Epidermal melanocyte (primary cell): ENCODE results near the gene SLC34A3.

Source experiments
- DNase-seq: peaks from one replicate; pipeline ENCODE4 v3.0.0; 2011; ENCODE audit warnings: low spot score; ENCODE audit not compliant: insufficient read length

The SLC34A3 gene

GRCh38 chr9:137217276-137218211 lies 13.2 kb upstream of the SLC34A3 start:
- DNase-seq, result peak; percentile 61

- no peak for DNase-seq
Observed at GRCh38 chr9:137218212-137218753, 12.4 kb upstream of the SLC34A3 start.

GRCh38 chr9:137218754-137219271 lies 11.9 kb upstream of the SLC34A3 start:
- no peak for DNase-seq

- DNase-seq, result no peak
Observed at GRCh38 chr9:137219757-137220316, 10.9 kb upstream of the SLC34A3 start.

GRCh38 chr9:137220317-137221094 lies 10.2 kb upstream of the SLC34A3 start:
- no peak for DNase-seq

- no peak for DNase-seq
Observed at GRCh38 chr9:137221095-137221505, 9.6 kb upstream of the SLC34A3 start.

DNA sequence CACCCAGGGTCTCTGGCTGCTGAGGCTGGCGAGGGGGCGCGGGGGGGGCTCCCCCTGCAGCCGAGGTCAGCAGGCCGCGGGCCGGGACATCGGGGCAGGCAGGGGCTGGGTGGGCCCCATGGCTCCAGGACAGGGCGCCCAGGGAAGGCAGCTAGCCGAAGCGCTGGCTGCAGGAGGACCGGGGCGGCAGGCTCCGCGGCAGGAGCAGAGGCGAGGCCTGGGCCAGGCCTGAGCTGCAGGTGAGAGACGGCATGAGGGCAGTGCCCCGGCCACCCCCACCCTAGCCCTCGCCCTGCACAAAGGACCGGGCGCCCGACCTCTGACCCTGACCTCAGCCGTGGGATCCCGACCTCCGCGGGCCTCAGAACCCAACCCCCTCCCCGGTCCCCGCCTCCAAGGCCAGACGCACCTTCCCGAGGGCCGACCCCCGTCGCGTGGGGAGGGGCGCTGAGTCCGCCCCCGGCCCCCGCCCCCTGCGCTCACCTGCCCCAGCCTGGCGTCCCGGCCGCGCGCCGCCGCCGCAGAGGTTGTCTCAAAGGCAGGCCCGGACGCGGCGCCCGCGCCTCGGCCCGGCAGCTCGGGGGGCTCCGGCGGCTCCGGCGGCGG lies 9.1 kb upstream of the SLC34A3 start:
- no peak for DNase-seq

- no peak for DNase-seq
Observed at GRCh38 chr9:137222190-137223077, 8.3 kb upstream of the SLC34A3 start, which contains the start of gene RNF208. Gene RNF208 (minus strand): TSS chr9:137222240. CDS start chr9:137221212, 1,028 bp downstream.

- peak; percentile 100 for DNase-seq
Observed at GRCh38 chr9:137223078-137223970, 7.4 kb upstream of the SLC34A3 start.

DNA sequence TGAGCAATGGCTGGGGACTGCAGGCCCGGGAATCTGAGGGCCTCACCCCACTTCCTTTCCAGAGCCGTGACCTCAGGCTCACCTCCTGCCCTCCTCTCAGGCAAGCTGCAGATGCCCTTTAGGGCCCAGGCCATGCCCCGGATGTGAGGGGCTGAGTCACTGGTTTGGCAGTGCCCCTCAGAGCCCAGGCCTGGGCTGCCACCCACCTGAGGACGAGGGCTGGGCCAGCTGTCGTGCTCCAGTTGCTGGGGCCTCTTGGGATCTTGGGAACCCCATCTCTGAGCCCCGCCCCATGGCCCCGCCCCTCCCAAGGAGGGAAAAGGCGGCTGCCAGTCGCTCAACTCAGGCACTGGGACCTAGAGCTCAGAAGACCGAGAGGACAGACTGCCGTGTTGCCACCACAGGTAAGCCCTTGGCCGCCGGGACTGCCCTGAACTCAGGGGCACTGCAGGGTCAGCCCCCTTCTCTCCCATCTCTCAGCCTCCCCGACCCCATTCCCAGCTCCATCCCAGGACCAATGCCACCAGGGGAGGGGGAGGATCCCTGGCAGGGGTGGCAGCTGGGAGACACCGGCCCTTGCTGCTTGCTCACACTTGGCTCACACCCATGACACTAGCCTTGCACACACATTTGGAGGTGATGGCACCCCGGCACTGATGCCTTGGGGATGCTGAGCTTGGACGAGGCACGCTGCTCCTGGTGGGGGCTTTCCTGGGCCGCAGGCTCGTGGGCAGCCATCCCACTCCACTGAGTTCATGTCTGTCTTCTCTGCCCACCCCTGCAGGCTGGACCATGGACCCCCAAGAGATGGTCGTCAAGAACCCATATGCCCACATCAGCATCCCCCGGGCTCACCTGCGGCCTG lies 5.6 kb upstream of the SLC34A3 start, which contains the start of gene CYSRT1:
TSS of gene CYSRT1 (plus strand) at position 345 of the 865 bp plus-strand sequence. CDS start at position 793, 448 bp downstream.
- DNase-seq, result no peak

DNA sequence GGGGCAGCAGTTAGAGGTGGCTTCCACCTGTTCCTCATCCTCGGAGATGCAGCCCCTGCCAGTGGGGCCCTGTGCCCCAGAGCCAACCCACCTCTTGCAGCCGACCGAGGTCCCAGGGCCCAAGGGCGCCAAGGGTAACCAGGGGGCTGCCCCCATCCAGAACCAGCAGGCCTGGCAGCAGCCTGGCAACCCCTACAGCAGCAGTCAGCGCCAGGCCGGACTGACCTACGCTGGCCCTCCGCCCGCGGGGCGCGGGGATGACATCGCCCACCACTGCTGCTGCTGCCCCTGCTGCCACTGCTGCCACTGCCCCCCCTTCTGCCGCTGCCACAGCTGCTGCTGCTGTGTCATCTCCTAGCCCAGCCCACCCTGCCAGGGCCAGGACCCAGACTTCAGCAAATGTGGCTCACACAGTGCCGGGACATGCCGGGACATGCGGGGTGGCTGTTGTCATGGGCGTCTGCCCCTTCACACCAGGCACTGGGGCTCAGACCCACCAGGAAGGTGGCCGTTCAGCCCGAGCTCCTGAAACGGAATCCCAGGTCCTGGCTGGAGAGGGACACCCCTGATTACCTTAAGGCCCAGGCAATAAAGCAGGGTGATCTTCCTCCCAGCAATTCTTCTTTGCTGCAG lies 4.9 kb upstream of the SLC34A3 start:
- no peak for DNase-seq

- no peak for DNase-seq
Observed at GRCh38 chr9:137226338-137227053, 4.2 kb upstream of the SLC34A3 start.

DNA sequence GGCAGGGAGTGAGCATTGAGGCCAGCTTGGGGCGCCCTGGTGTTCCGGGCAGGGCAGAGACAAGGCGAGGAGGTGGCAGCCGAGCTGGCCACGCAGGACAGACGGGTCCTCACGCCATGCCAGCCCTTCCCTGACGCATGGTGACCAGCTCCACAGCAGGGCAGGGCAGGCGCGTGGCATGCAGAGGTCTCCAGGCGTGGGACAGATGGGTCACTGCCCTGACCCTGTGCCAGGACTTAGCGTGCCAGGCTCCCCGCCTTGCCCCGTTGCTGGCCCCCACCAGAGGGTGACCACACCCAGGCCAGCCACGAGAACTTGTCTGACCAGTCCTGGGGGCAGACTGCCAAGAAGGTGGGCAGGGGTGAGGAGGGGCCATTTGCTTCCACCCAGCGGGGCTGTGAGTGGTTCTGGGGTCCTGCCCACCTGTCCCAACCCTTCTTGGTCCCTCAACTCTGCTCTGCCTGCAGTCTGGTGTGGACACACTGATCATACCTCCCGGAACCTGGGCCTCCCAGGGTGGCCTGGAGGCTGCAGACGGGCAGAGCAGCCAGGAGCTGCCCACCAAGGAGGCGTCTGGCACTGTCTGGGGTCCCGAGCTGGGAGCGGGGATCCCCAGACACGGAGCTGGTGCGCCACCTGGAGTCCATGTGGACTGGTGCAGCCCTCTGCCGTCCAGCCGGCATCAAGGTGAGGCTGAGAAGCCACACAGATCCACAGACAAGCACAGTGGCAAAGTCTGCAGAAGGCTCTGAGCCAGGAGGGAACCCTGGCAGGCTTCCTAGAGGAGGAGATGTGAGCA lies 3.4 kb upstream of the SLC34A3 start, which contains the start of gene RNF224:
TSS of gene RNF224 (plus strand) at position 449 of the 799 bp plus-strand sequence. CDS start 834 bp downstream, outside the sequence.
- DNase-seq, result peak; percentile 91

GRCh38 chr9:137227853-137228505 lies 2.7 kb upstream of the SLC34A3 start:
- no peak for DNase-seq

DNA sequence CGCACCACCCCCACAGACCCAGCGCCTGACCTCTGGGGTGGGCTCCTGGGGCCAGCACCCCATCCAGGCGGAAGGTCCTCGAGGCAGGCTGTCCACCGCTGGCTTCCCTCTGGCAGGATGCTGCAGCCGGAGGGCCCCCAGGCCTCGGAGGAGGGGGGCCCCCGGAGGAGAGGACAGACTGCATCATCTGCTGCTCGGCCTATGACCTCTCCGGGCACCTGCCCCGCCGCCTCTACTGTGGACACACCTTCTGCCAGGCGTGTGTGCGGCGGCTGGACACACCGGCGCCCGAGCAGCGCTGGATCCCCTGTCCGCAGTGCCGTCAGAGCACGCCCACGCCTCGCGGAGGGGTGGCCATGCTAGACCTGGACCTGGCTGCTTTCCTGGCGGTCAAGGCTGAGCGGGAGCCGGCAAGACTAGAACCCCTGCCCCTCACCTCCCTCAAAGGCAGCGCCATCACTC lies 2.2 kb upstream of the SLC34A3 start:
- no peak for DNase-seq
